ENCODE results near the gene PTPRE. TPM values are rescaled to one million over a fixed set of nuclear protein-coding genes. Genes with fewer than 3 reads are reported as not detected.

The PTPRE gene
- total RNA-seq, 1 donor from 2014 or later, result 2.4 TPM

DNA sequence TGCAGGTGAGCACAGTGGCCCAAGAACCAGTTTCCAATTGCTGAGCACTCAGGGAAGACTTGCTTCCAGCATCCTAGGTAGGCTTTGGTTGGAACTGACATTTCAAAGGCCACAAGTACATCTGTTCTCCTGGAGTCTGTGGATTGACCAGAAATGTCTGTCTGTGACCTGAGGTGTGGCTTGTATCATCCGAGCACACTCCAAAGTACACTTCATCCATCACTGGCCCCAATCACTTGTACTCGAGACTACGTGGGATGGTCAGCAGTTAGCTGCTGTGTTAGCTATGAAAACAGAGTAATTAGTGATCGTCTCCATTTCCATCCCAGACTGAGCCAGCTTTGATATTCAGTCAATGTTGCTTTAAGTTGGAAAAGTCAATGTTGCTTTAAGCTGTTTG, 174.3 kb downstream of the PTPRE start:
- DNase-seq (ENCODE audit: low spot score, unreplicated experiment), result no peak
- TF ChIP-seq, protein P1, sequence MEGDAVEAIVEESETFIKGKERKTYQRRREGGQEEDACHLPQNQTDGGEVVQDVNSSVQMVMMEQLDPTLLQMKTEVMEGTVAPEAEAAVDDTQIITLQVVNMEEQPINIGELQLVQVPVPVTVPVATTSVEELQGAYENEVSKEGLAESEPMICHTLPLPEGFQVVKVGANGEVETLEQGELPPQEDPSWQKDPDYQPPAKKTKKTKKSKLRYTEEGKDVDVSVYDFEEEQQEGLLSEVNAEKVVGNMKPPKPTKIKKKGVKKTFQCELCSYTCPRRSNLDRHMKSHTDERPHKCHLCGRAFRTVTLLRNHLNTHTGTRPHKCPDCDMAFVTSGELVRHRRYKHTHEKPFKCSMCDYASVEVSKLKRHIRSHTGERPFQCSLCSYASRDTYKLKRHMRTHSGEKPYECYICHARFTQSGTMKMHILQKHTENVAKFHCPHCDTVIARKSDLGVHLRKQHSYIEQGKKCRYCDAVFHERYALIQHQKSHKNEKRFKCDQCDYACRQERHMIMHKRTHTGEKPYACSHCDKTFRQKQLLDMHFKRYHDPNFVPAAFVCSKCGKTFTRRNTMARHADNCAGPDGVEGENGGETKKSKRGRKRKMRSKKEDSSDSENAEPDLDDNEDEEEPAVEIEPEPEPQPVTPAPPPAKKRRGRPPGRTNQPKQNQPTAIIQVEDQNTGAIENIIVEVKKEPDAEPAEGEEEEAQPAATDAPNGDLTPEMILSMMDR (IDR thresholded peaks at IDR 0.05; ENCODE audit: unreplicated experiment), result no peak
- Mint-ChIP-seq H3K9me3 (ENCODE audit: low read depth) (no peaks in the 10 kb centered on the region), H3K27ac (no peak overlapping the region), H3K4me1 (ENCODE audit: low read depth) (no peaks in the 10 kb centered on the region), H3K4me3 (ENCODE audit: low read depth) (no peak overlapping the region), H3K27me3 (peaks cover 19% of the 10 kb centered on the region), H3K36me3 (ENCODE audit: insufficient read depth) (no peaks in the 10 kb centered on the region)

DNA sequence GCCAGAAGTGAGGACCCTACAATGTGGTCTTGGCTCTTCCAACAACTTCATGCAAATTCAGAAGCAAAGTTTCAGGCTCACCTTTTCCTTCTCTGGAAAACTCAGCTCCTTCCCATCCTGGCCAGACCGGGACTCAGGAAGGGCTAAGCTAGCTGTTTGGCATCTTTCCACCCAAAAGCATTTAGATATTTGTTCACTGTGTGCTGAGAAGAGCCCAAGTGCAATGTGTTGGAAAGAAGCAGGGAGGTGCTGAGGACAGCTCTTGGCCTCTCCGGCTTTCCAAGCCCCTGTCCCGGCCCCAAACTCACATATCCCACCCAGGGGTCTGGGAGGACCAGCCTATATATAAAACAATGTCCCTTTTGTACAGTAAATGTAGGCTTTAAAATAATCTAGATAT, 174.8 kb downstream of the PTPRE start:
- TF ChIP-seq, protein P1 (IDR thresholded peaks at IDR 0.05; ENCODE audit: unreplicated experiment), result no peak
- no peak overlapping the region for H3K27ac Mint-ChIP-seq
- no peaks in the 10 kb centered on the region for H3K4me1 Mint-ChIP-seq (ENCODE audit: low read depth)
- H3K9me3 Mint-ChIP-seq (ENCODE audit: low read depth), result no peaks in the 10 kb centered on the region
- no peaks in the 10 kb centered on the region for H3K36me3 Mint-ChIP-seq (ENCODE audit: insufficient read depth)
- H3K27me3 Mint-ChIP-seq, result peaks cover 19% of the 10 kb centered on the region
- no peak overlapping the region for H3K4me3 Mint-ChIP-seq (ENCODE audit: low read depth)
- no peak for DNase-seq (ENCODE audit: low spot score, unreplicated experiment)

DNA sequence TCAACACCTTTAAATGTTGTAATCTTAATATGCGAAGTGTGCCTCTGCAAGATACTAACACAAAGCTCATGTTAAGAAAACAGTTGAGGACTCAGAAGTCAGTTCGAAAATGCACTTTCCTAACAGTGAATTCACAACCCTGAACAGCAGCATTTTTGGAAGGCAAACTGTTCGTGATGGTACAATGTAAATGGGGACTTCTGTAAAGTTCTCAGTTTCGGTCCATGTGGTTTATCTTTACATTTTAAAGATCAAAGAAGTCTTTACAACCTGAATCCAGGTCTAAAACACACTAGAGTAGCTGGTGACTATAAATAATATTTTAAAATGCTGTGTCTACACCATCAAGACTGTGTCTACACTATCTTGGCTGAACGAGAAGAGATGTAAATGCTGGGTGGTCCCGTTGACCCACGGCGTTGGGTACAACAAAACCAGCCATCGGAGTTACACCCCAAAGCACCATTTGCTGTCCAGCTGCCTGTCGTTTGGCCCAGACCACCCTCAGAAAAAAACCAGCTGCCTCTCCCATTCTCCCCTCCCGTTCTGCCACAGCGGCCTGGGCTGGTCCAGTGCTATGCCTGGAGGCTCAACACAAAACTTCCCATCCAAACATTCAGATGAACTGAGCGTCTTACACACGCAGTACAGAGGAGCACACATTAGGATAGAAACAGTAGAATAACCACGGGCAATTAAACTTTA, 176.4 kb downstream of the PTPRE start:
- Mint-ChIP-seq H3K27ac (no peak overlapping the region), H3K9me3 (ENCODE audit: low read depth) (no peaks in the 10 kb centered on the region), H3K4me3 (ENCODE audit: low read depth) (no peak overlapping the region), H3K36me3 (ENCODE audit: insufficient read depth) (no peaks in the 10 kb centered on the region), H3K4me1 (ENCODE audit: low read depth) (no peaks in the 10 kb centered on the region), H3K27me3 (peaks cover 19% of the 10 kb centered on the region)
- no peak for DNase-seq (ENCODE audit: low spot score, unreplicated experiment)
- TF ChIP-seq, protein P1 (IDR thresholded peaks at IDR 0.05; ENCODE audit: unreplicated experiment), result no peak

DNA sequence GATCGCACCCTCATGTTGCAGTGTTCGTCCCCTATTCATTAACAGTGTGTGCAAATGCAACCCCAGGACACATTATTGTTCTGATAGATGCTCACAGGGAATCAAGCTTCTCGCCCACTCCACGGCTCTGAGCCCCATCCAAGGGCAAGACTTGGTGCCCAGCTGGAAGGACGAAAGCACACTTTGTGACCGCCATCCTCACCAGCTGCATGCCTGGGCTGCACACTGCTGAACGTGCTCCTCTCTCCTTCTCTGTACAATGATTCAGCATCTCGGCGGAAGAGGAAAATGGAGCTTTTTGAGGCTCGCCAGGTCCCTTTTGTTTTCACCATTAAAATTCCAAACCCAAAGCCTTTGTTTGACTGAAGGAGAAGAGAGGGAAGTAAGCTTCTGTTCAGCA, 177.5 kb downstream of the PTPRE start:
- Mint-ChIP-seq H3K4me3 (ENCODE audit: low read depth) (no peak overlapping the region), H3K4me1 (ENCODE audit: low read depth) (no peaks in the 10 kb centered on the region), H3K9me3 (ENCODE audit: low read depth) (no peaks in the 10 kb centered on the region), H3K27me3 (peaks cover 19% of the 10 kb centered on the region), H3K36me3 (ENCODE audit: insufficient read depth) (no peaks in the 10 kb centered on the region), H3K27ac (peak overlapping the region; percentile 5)
- no peak for DNase-seq (ENCODE audit: low spot score, unreplicated experiment)
- TF ChIP-seq, protein P1 (IDR thresholded peaks at IDR 0.05; ENCODE audit: unreplicated experiment), result no peak

DNA sequence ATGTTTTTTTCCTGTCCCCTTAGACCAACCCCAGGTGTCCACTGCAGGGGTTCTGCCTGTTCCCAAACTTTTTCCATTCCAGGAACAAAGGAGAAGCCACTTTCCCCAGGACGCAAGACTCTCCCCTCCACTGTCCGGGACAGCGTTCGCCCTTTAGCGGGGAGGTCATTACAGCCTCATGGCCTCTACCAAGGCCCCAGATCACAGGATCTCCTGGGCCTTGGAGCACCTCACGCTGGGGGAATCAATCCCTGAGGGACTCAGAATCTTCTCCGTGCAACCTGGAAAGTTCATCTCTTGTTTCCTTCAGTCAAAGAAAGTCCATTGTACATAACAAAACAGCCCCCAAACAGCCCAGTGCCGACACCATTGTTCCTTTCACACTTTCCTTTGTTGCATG, 178.1 kb downstream of the PTPRE start:
- Mint-ChIP-seq H3K4me1 (ENCODE audit: low read depth) (no peaks in the 10 kb centered on the region), H3K27me3 (peaks cover 17% of the 10 kb centered on the region), H3K36me3 (ENCODE audit: insufficient read depth) (no peaks in the 10 kb centered on the region), H3K9me3 (ENCODE audit: low read depth) (no peaks in the 10 kb centered on the region), H3K27ac (no peak overlapping the region), H3K4me3 (ENCODE audit: low read depth) (no peak overlapping the region)
- TF ChIP-seq, protein P1 (IDR thresholded peaks at IDR 0.05; ENCODE audit: unreplicated experiment), result no peak
- DNase-seq (ENCODE audit: low spot score, unreplicated experiment), result no peak

Data from progenitor cell of endocrine pancreas (in vitro differentiated cells).